A549 (cell line): Measurements from ENCODE around the gene LMOD1.

ENCODE experiments used
- CTCF ChIP-seq: fragments of >200 bp; sonication (Bioruptor Twin); formaldehyde crosslinking; IDR thresholded peaks from 3 replicates; pipeline ENCODE4 v1.5.1; 2016
- EHF ChIP-seq: fragments of 250-450 bp; sonication (Bioruptor Pico); IDR thresholded peaks from 2 replicates; pipeline ENCODE4 v1.5.0; 2020; ENCODE audit warnings: mild to moderate bottlenecking
- EP300 ChIP-seq, 2 experiments: fragments of >200 bp; sonication (Bioruptor Twin); formaldehyde crosslinking; IDR thresholded peaks; 2 replicates in 1 of 2; 3 replicates in 1 of 2; pipeline ENCODE4 v1.6.1; 2016 to 2017
- MAX ChIP-seq: IDR thresholded peaks from 2 replicates; pipeline ENCODE4 v1.6.1; 2012
- MAZ ChIP-seq: fragments of 150-350 bp; IDR thresholded peaks from 2 replicates; pipeline ENCODE4 v1.6.1; 2014; ENCODE audit warnings: antibody characterized with exemption, low read depth, low read length, borderline replicate concordance
- POLR2A ChIP-seq: IDR thresholded peaks from 2 replicates; pipeline ENCODE4 v1.6.1; 2012; ENCODE audit warnings: mild to moderate bottlenecking, low read length
- RARB ChIP-seq: fragments of 250-450 bp; sonication (Bioruptor Pico); IDR thresholded peaks from 2 replicates; pipeline ENCODE4 v1.8.0; 2021; ENCODE audit warnings: mild to moderate bottlenecking, moderate library complexity

GRCh38 chr1:201958348-201958747 lies 12.0 kb upstream of the LMOD1 start:
- TF ChIP-seq MAX (no peak), POLR2A (no peak), EP300 (IDR thresholded peaks at IDR 0.05) (no peak), CTCF (no peak), EHF (CRISPR knock-in tag) (no peak), RARB (CRISPR knock-in tag) (no peak), MAZ (no peak)
